ENCODE results near the gene KRT73. TPM values are rescaled to one million over a fixed set of nuclear protein-coding genes. Genes with fewer than 3 reads are reported as not detected.

The KRT73 gene
- total and polyA plus RNA-seq, 9 of the 15 experiments (the other 6 are each of a cell fraction or from before 2014, with no cell fraction given), result 0.09 to 0.18 (median 0.13) TPM; not detected in 5

DNA sequence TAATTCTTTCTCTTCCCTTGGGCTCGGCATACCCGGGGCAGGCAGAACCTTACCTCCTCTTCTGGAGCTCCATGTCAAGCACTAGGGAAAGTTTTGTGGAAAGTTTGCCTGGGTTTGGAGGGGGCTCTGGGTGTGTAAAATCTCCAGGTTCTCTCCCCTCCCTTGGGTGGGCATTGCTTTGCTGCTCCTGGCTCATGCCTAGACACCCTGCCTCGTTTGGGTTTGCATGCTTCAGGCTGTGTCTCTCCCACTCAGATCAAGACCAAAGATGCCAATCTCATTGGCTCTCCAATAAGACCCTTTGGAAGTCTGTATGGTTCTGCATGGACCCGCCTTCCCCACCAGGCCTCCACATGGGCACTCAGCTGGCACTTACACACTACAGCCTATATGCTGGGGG lies 39.8 kb upstream of the KRT73 start:
- no peaks in the 10 kb centered on the region for H3K27me3 ChIP-seq (ENCODE audit: control insufficient read depth in 2 of 2, insufficient read depth in 2 of 2, low read length in 2 of 2)
- DNase-seq (ENCODE audit: extremely low read depth in 1 of 4, low spot score in 3 of 4) (no peak), ATAC-seq (no peak), FAIRE-seq (no peak)
- no peak overlapping the region for H3K4me2 ChIP-seq (ENCODE audit: insufficient read depth, low read length)
- no peak overlapping the region for H3K27ac ChIP-seq (ENCODE audit: extremely low read depth, low read depth, low read length)
- peak; percentile 37; the same call in 1 of the 2 replicates for TF ChIP-seq ZNF197 (CRISPR knock-in tag; IDR thresholded peaks at IDR 0.05; ENCODE audit: low read depth)
- TF ChIP-seq CHD2 (IDR thresholded peaks at IDR 0.05; ENCODE audit: low read depth, low read length), result no peak
- no peak for TF ChIP-seq SMAD4 (CRISPR knock-in tag; conservative IDR thresholded peaks at IDR 0.05)
- no peak for TF ChIP-seq BRD4 (IDR thresholded peaks at IDR 0.05)
- no peaks in the 10 kb centered on the region for H4K20me1 ChIP-seq (replicated peaks; ENCODE audit: control insufficient read depth, insufficient read depth, low read length)
- intact Hi-C loops (cut with micrococcal nuclease) (no loop called here), in situ Hi-C loops (cut with MboI) (no loop called here)
- WGBS (ENCODE audit: insufficient coverage, low coverage, missing lambda C conversion rate), result 76% methylated on average over 3 of the region's 4 CpGs
- H3K4me3 ChIP-seq, result no peak overlapping the region
- ChIA-PET CTCF (ENCODE audit: low intra/inter-chr PET ratio) (no interaction called here), POLR2A (interaction anchor here (0.6 to 1.0 kb wide), 3 partner anchors 9 to 145 kb away, joined by 3 to 4 read pairs (median 3); no protein-coding TSS in a partner anchor)
- peaks cover 43 to 54% of the 10 kb centered on the region in 2 experiments for H3K4me1 ChIP-seq (replicated peaks in 1 of 2; ENCODE audit: control insufficient read depth in 2 of 2, insufficient read depth in 2 of 2, low read length in 2 of 2)
- no peaks in the 10 kb centered on the region for H3K79me2 ChIP-seq (ENCODE audit: control insufficient read depth, insufficient read depth, low read length)
- no peak overlapping the region; a peak in 1 of 4 replicates for H3K9ac ChIP-seq (ENCODE audit: insufficient read depth in 1 of 2, low read depth in 2 of 2, low read length in 2 of 2)
- no peak overlapping the region for H2AFZ ChIP-seq (ENCODE audit: low read depth, low read length)
- no peaks in the 10 kb centered on the region for H3K9me3 ChIP-seq (replicated peaks; ENCODE audit: control insufficient read depth, insufficient read depth, low read depth, low read length)
- no TSS peak for BruUV-seq (replicated peaks)
- peaks cover 2% of the 10 kb centered on the region for H3K9me1 ChIP-seq (ENCODE audit: control insufficient read depth, insufficient read depth, low read length)
- H3K36me3 ChIP-seq (ENCODE audit: control insufficient read depth, insufficient read depth, low read length), result no peaks in the 10 kb centered on the region

DNA sequence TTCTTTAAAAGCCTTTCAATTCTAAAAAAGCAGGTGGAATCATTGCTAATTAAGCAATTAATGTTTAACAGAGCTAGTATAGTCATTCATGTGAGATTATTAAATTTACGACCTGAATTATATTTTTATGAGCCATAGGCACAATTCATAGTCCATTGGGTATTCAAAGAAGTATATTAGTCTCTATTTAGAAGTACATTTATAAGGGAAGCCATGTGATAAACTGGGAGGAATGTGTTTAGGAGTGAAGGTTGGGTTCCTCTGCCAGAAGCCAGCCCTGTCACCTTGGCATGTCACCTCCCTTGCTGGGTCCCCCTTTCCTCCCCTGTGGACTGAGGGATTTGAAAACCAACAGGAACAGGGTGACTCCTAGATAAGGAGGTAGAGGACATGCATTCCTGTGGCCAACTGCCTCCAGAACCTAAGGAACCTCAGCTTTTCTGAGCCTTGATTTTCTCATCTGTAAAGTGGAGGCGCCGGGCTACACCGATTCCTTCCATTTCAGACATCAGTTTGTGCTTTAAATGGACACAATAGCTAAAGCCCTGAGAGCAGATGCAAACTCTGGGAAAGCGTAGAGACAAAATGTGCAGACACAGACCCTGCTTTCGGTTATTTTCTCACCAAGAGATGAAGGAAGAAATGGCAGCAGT lies 39.0 kb upstream of the KRT73 start:
- H3K27me3 ChIP-seq (ENCODE audit: control insufficient read depth in 2 of 2, insufficient read depth in 2 of 2, low read length in 2 of 2), result no peaks in the 10 kb centered on the region
- no peak for FAIRE-seq
- H3K79me2 ChIP-seq (ENCODE audit: control insufficient read depth, insufficient read depth, low read length), result no peaks in the 10 kb centered on the region
- H3K4me2 ChIP-seq (ENCODE audit: insufficient read depth, low read length), result no peak overlapping the region
- peaks cover 36 to 52% of the 10 kb centered on the region in 2 experiments for H3K4me1 ChIP-seq (replicated peaks in 1 of 2; ENCODE audit: control insufficient read depth in 2 of 2, insufficient read depth in 2 of 2, low read length in 2 of 2)
- H4K20me1 ChIP-seq (replicated peaks; ENCODE audit: control insufficient read depth, insufficient read depth, low read length), result no peaks in the 10 kb centered on the region
- in situ Hi-C loops (cut with MboI) (no loop called here), intact Hi-C loops (cut with micrococcal nuclease) (no loop called here)
- CTCF ChIA-PET (ENCODE audit: low intra/inter-chr PET ratio), result no interaction called here
- H3K27ac ChIP-seq (ENCODE audit: extremely low read depth, low read depth, low read length), result no peak overlapping the region
- DNase-seq (ENCODE audit: extremely low read depth in 1 of 4, low spot score in 3 of 4), result peak in 1 of 4 experiments; percentile 26
- H3K9ac ChIP-seq (ENCODE audit: insufficient read depth in 1 of 2, low read depth in 2 of 2, low read length in 2 of 2), result peak overlapping the region in 1 of 2 experiments; percentile 49; a peak in 1 of 4 replicates
- no peaks in the 10 kb centered on the region for H3K9me3 ChIP-seq (replicated peaks; ENCODE audit: control insufficient read depth, insufficient read depth, low read depth, low read length)
- ATAC-seq, result no peak
- BruUV-seq (replicated peaks), result no TSS peak
- H3K36me3 ChIP-seq (ENCODE audit: control insufficient read depth, insufficient read depth, low read length), result no peaks in the 10 kb centered on the region
- WGBS (ENCODE audit: insufficient coverage, low coverage, missing lambda C conversion rate), result 69% methylated on average over 6 of the region's 6 CpGs
- H3K4me3 ChIP-seq, result no peak overlapping the region
- peak overlapping the region; percentile 42 for H2AFZ ChIP-seq (ENCODE audit: low read depth, low read length)
- H3K9me1 ChIP-seq (ENCODE audit: control insufficient read depth, insufficient read depth, low read length), result no peaks in the 10 kb centered on the region
- TF ChIP-seq RBM25 (IDR thresholded peaks at IDR 0.05; ENCODE audit: low read depth, low read length, severe bottlenecking), result peak; percentile 44
- peak in 1 of 2 experiments; percentile 52; a peak in 1 of 4 replicates for TF ChIP-seq KDM1A (IDR thresholded peaks at IDR 0.05)
- no peak for TF ChIP-seq TBP (optimal IDR thresholded peaks at IDR 0.05; ENCODE audit: low read depth, low read length)
- TF ChIP-seq BCOR (IDR thresholded peaks at IDR 0.05), result peak; percentile 51; the same call in 1 of the 2 replicates
- TF ChIP-seq RUNX1 (IDR thresholded peaks at IDR 0.05; ENCODE audit: low read depth), result no peak
- POLR2A ChIA-PET, result interaction anchor here (0.6 to 1.0 kb wide), 4 partner anchors 8 to 27 kb away, joined by 3 to 4 read pairs (median 3); no protein-coding TSS in a partner anchor
